A549 (cell line): Measurements from ENCODE around the gene TMEM53. TPM values are rescaled to one million over a fixed set of nuclear protein-coding genes. Genes with fewer than 3 reads are reported as not detected.

Experiments used
- ATOH8 ChIP-seq: fragments of 250-450 bp; sonication (Bioruptor Pico); IDR thresholded peaks from 2 replicates; pipeline ENCODE4 v1.5.0; 2020; ENCODE audit warnings: low read depth, mild to moderate bottlenecking, moderate library complexity
- BCL3 ChIP-seq: fragments of >200 bp; sonication (Bioruptor Twin); formaldehyde crosslinking; IDR thresholded peaks from 3 replicates; pipeline ENCODE4 v1.6.1; 2016
- BHLHE40 ChIP-seq: IDR thresholded peaks from 2 replicates; pipeline ENCODE4 v1.6.1; 2012; ENCODE audit warnings: low read depth, low read length, inconsistent platforms
- CBX2 ChIP-seq: fragments of 200-600 bp; sonication (generic); IDR thresholded peaks from 2 replicates; pipeline ENCODE4 v1.6.1; 2016; ENCODE audit warnings: low read depth, mild to moderate bottlenecking, borderline replicate concordance
- CBX8 ChIP-seq: fragments of 200-600 bp; sonication (generic); IDR thresholded peaks from 2 replicates; pipeline ENCODE4 v1.6.1; 2016
- CEBPB ChIP-seq, 2 experiments: fragments of >200 bp in 1 of 2; sonication (Bioruptor Twin) in 1 of 2; formaldehyde crosslinking in 1 of 2; IDR thresholded peaks; 2 replicates each; pipeline ENCODE4 v1.6.1; 2012 to 2016
- CHD2 ChIP-seq: fragments of 150-350 bp; IDR thresholded peaks from 2 replicates; pipeline ENCODE4 v1.6.1; 2014; ENCODE audit warnings: low read length; ENCODE audit not compliant: partially characterized antibody
- CTCF ChIP-seq: fragments of >200 bp; sonication (Bioruptor Twin); formaldehyde crosslinking; IDR thresholded peaks from 3 replicates; pipeline ENCODE4 v1.5.1; 2016
- E2F6 ChIP-seq: IDR thresholded peaks from 2 replicates; pipeline ENCODE4 v1.6.1; 2012; ENCODE audit warnings: low read depth, borderline replicate concordance
- ELK1 ChIP-seq: fragments of 150-350 bp; IDR thresholded peaks from 2 replicates; pipeline ENCODE4 v1.6.1; 2014; ENCODE audit warnings: low read depth, mild to moderate bottlenecking, low read length
- EP300 ChIP-seq, 2 experiments: fragments of >200 bp; sonication (Bioruptor Twin); formaldehyde crosslinking; IDR thresholded peaks; 2 replicates in 1 of 2; 3 replicates in 1 of 2; pipeline ENCODE4 v1.6.1; 2016 to 2017
- FOSB ChIP-seq: fragments of 250-450 bp; sonication (Bioruptor Pico); IDR thresholded peaks from 2 replicates; pipeline ENCODE4 v1.5.0; 2020; ENCODE audit warnings: mild to moderate bottlenecking, moderate library complexity
- FOXS1 ChIP-seq: fragments of 250-450 bp; sonication (Bioruptor Pico); IDR thresholded peaks from 2 replicates; pipeline ENCODE4 v1.5.0; 2020; ENCODE audit warnings: mild to moderate bottlenecking, moderate library complexity
- HDAC2 ChIP-seq: fragments of 200-600 bp; sonication (generic); IDR thresholded peaks from 2 replicates; pipeline ENCODE4 v1.6.1; 2016
- HES2 ChIP-seq: fragments of >200 bp; sonication (Bioruptor Twin); formaldehyde crosslinking; IDR thresholded peaks from 2 replicates; pipeline ENCODE4 v1.6.1; 2016
- HMGXB4 ChIP-seq: fragments of 250-450 bp; sonication (Bioruptor Pico); IDR thresholded peaks from 2 replicates; pipeline ENCODE4 v1.5.0; 2021; ENCODE audit warnings: mild to moderate bottlenecking, moderate library complexity, borderline replicate concordance
- HOXB13 ChIP-seq: fragments of 250-450 bp; sonication (Bioruptor Pico); IDR thresholded peaks from 2 replicates; pipeline ENCODE4 v1.5.0; 2020; ENCODE audit warnings: low read depth, mild to moderate bottlenecking, moderate library complexity
- JUNB ChIP-seq: fragments of >200 bp; sonication (Bioruptor Twin); formaldehyde crosslinking; IDR thresholded peaks from 2 replicates; pipeline ENCODE4 v1.6.1; 2016
- KDM5A ChIP-seq: fragments of 200-600 bp; sonication (generic); IDR thresholded peaks from 2 replicates; pipeline ENCODE4 v1.6.1; 2016; ENCODE audit warnings: antibody characterized with exemption, mild to moderate bottlenecking
- MAFK ChIP-seq: fragments of 450-650 bp; IDR thresholded peaks from 2 replicates; pipeline ENCODE4 v1.6.1; 2014; ENCODE audit not compliant: partially characterized antibody
- MYC ChIP-seq: IDR thresholded peaks from 2 replicates; pipeline ENCODE4 v1.6.1; 2012; ENCODE audit warnings: mild to moderate bottlenecking, inconsistent platforms, low read length, improper control_type of control experiment, borderline replicate concordance
- NFE2L2 ChIP-seq: fragments of 150-350 bp; conservative IDR thresholded peaks from 2 replicates; pipeline ENCODE4 v1.6.1; 2014; ENCODE audit warnings: low read length
- NPAS2 ChIP-seq: fragments of 250-450 bp; sonication (Bioruptor Pico); IDR thresholded peaks from 2 replicates; pipeline ENCODE4 v1.8.0; 2022; ENCODE audit warnings: mild to moderate bottlenecking, moderate library complexity, borderline replicate concordance
- POLR2AphosphoS2 ChIP-seq: conservative IDR thresholded peaks from 2 replicates; pipeline ENCODE4 v1.6.1; 2012; ENCODE audit warnings: low read length, improper control_type of control experiment, inconsistent platforms
- RAD21 ChIP-seq, 2 experiments: fragments of >200 bp in 1 of 2; sonication (Bioruptor Twin) in 1 of 2; formaldehyde crosslinking in 1 of 2; IDR thresholded peaks in 1 of 2; conservative IDR thresholded peaks in 1 of 2; 2 replicates in 1 of 2; 3 replicates in 1 of 2; pipeline ENCODE4 v1.6.1; 2012 to 2018; ENCODE audit warnings: inconsistent platforms in 1 of 2
- RARB ChIP-seq: fragments of 250-450 bp; sonication (Bioruptor Pico); IDR thresholded peaks from 2 replicates; pipeline ENCODE4 v1.8.0; 2021; ENCODE audit warnings: mild to moderate bottlenecking, moderate library complexity
- RNF2 ChIP-seq: fragments of 200-600 bp; sonication (generic); IDR thresholded peaks from 2 replicates; pipeline ENCODE4 v1.6.1; 2016; ENCODE audit warnings: low read depth, mild to moderate bottlenecking, antibody characterized with exemption, moderate library complexity, borderline replicate concordance
- SMC3 ChIP-seq: fragments of >200 bp; sonication (Bioruptor Twin); formaldehyde crosslinking; IDR thresholded peaks from 3 replicates; pipeline ENCODE4 v1.6.1; 2018; ENCODE audit warnings: inconsistent platforms
- SREBF2 ChIP-seq: fragments of 450-650 bp; IDR thresholded peaks from 2 replicates; pipeline ENCODE4 v1.6.1; 2014; ENCODE audit warnings: mild to moderate bottlenecking, moderate library complexity
- TP53 ChIP-seq: fragments of 250-450 bp; sonication (Bioruptor Pico); IDR thresholded peaks from 2 replicates; pipeline ENCODE4 v1.5.0; 2021; ENCODE audit warnings: mild to moderate bottlenecking, moderate library complexity
- USF2 ChIP-seq: fragments of 450-650 bp; IDR thresholded peaks from 2 replicates; pipeline ENCODE4 v1.6.1; 2014; ENCODE audit warnings: antibody characterized with exemption
- ZC3H11A ChIP-seq: fragments of 450-650 bp; IDR thresholded peaks from 2 replicates; pipeline ENCODE4 v1.6.1; 2014; ENCODE audit warnings: antibody characterized with exemption, mild to moderate bottlenecking
- ZSCAN20 ChIP-seq: fragments of 250-450 bp; sonication (Bioruptor Pico); IDR thresholded peaks from 2 replicates; pipeline ENCODE4 v1.8.0; 2022; ENCODE audit warnings: mild to moderate bottlenecking, moderate library complexity
- polyA plus RNA-seq, 4 experiments: library from polyadenylated mRNA; depleted of rRNA in 3 of 4; stranded (reverse); fragments of >200 nt; fragmentation: RNase III in 1 of 4; extraction: RNeasy Plus Mini Kit Qiagen cat#74134 plus additional on column Dnase treatment in 1 of 4; gene quantifications; 2 replicates in 3 of 4; 3 replicates in 1 of 4; pipeline ENCODE4 v1.2.3, GENCODE V29; 2011 to 2017

Gene TMEM53
- polyA plus RNA-seq, 2 of the 4 experiments (the other 2 are of a cell fraction), result 6.2 to 8.0 TPM

- TF ChIP-seq RNF2 (no peak), KDM5A (no peak), CHD2 (no peak), BCL3 (peak; percentile 59; the same call in 2 of the 3 replicates), ZSCAN20 (no peak; the same call in 1 of the 2 replicates), MAFK (no peak), TP53 (CRISPR knock-in tag) (peak; percentile 45; the same call in 1 of the 2 replicates), JUNB (no peak), CBX2 (no peak), FOSB (no peak), CEBPB (IDR thresholded peaks at IDR 0.05) (no peak), HOXB13 (CRISPR knock-in tag) (no peak), HES2 (no peak), MYC (peak; percentile 63; the same call in 1 of the 2 replicates), SREBF2 (no peak), CTCF (no peak), CBX8 (no peak; the same call in 1 of the 2 replicates), FOXS1 (CRISPR knock-in tag) (no peak), BHLHE40 (peak; percentile 45), USF2 (peak; percentile 82), NFE2L2 (no peak), RARB (no peak), HMGXB4 (no peak), RAD21 (conservative IDR thresholded peaks at IDR 0.05 in 1 of 2, IDR thresholded peaks at IDR 0.05 in 1 of 2) (no peak), POLR2AphosphoS2 (no peak), EP300 (IDR thresholded peaks at IDR 0.05) (no peak), SMC3 (no peak), ATOH8 (no peak), E2F6 (peak; percentile 43), ZC3H11A (no peak), NPAS2 (no peak), HDAC2 (no peak), ELK1 (no peak)
- TF ChIP-seq, all 56 proteins: peak for 13
These were observed 42.4 kb downstream of the TMEM53 start (continued) for GRCh38 chr1:44631647-44632539.
